ENCODE data around the gene SCO2.

SCO2 gene

DNA sequence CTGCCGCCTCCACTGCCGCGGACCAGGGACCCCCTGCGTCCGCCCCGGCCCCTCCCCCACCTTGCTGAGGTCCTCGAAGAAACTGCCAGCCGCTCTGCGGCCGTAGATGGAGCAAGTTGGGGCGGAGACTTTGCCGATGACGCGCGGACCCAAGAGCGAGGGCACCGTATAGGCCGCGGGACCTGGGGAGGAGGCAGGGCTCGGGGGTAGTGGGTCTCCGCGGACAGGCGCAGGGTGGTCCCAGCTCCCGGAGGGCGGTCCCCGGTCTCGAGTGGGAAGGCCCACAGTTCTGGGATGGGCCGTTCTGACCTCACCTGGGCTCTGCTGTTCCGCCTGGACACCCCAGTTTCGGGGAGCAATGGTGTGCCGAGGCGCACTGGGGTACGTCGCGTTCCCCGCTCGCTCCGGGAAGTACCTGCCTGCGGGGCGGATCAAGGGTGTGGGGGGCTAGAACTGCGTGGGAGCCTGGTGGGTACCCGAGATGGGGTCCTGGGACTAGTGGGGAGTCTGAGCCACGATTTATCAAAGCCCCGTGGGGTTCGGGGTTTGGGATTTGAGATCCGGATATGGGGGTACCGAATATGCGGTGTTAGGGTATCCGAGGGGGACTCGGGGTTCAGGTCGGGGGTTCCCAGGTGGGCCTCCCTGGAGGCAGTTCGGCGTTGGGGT, 5.6 kb upstream of the SCO2 start:
- DNase-seq (ENCODE audit: low spot score), result no peak
- no peak for TF ChIP-seq CTCF (IDR thresholded peaks at IDR 0.05)
- H3K4me3 ChIP-seq, result peak overlapping the region; percentile 83
- peak overlapping the region; percentile 66 to 98 for H3K27ac ChIP-seq

DNA sequence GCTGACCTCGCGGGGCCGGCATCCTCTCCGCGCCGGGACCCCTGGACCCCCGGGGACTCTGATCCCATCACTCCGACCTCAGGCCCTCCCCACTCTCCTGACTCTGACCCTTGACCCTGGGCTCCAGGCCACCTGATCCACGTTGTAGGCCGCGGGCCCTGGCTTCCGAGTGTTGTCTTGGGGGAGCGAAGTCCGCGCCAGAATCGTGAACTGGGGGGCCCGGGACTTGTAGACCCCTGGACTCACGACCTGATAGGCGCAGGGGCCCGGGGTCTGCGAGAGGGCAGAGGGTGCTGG, 5.1 kb upstream of the SCO2 start:
- DNase-seq (ENCODE audit: low spot score), result peak; percentile 90
- H3K4me3 ChIP-seq, result peak overlapping the region; percentile 83
- no peak for TF ChIP-seq CTCF (IDR thresholded peaks at IDR 0.05)
- peak overlapping the region; percentile 66 to 98 for H3K27ac ChIP-seq

- peak within 1 kb of the TSS; percentile 66 to 98 for H3K27ac ChIP-seq
- DNase-seq (ENCODE audit: low spot score), result peak; percentile 87
- TF ChIP-seq CTCF (IDR thresholded peaks at IDR 0.05), result no peak
- H3K4me3 ChIP-seq, result peak within 1 kb of the TSS; percentile 83
Measured at GRCh38 chr22:50529897-50530579, 4.6 kb upstream of the SCO2 start, which contains the start of gene TYMP. Gene TYMP (minus strand): TSS chr22:50530012. CDS start chr22:50529709, 303 bp downstream.

GRCh38 chr22:50529416-50529896, 4.1 kb upstream of the SCO2 start:
- Histone ChIP-seq H3K27ac (peak overlapping the region; percentile 66 to 98), H3K4me3 (peak overlapping the region; percentile 83)
- peak; percentile 81 for DNase-seq (ENCODE audit: low spot score)
- no peak for TF ChIP-seq CTCF (IDR thresholded peaks at IDR 0.05)

DNA sequence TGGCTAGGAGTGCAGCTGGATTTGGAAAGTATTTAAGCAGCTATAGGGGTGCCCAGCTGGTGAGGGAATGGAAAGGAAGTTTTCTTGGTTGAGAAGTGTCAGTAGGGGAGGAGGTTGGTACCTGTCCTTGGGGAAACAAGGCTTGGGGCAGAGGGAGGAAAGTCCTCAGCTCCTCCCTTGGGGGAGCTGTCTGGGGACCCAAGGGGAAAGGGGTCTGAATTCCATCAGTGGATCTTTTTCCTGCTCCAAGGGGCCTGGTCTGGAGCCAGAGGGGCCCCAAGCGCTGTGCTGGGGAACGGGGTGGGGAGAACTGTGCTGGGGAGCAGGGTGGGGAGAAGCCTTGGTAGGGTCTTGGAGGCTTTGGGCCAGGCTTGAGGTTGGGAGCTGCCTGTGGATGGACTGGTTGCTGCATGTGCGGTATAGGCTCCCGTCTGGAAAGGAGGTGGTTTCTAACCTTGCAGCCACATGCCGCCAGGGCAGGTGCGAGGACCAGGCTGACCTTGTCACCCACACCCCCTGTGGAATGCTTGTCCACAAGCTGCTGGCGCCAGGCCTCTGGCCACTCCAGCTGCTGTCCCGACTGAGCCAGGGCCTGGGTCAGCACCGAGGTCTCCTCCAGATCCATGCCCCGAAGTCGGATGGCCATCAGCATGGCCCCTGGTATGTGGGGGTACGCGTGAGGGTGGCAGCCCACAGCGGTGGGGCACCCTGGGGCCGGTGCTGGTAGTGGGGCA, 3.5 kb upstream of the SCO2 start:
- peak; percentile 78 for DNase-seq (ENCODE audit: low spot score)
- Histone ChIP-seq H3K27ac (peak overlapping the region in 1 of 2 donors; percentile 98), H3K4me3 (peak overlapping the region; percentile 83)
- no peak for TF ChIP-seq CTCF (IDR thresholded peaks at IDR 0.05)

- peak overlapping the region; percentile 83 for H3K4me3 ChIP-seq
- TF ChIP-seq CTCF (IDR thresholded peaks at IDR 0.05), result no peak
- peak overlapping the region in 1 of 2 donors; percentile 98 for H3K27ac ChIP-seq
- peak; percentile 73 for DNase-seq (ENCODE audit: low spot score)
Measured at GRCh38 chr22:50527921-50528681, 2.7 kb upstream of the SCO2 start.
